ENCODE results near the gene TMC7.
"Not testable (repeated sequence)": the region's sequence is repeated elsewhere in the genome, so short reads cannot be mapped to it uniquely, and the experiment has no call there.

TMC7 gene

DNA sequence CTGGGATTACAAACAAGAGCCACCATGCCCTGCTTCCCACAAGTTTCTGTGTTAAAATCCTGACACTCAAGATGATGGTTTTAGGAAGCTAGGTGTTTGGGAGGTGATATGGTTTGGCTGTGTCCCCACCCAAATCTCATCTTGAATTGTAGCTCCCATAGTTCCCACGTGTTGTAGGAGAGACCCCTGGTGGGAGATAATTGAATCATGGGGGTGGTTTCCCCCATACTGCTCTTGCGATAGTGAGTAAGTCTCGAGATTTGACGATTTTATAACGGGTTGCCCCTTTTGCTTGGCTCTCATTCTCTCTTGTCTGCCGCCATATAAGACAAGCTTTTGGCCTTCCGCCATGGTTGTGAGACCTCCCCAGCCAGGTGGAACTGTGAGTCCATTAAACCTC lies 40.3 kb upstream of the TMC7 start:
- ChIA-PET POLR2A (ENCODE audit: low non-redundant PET) (no interaction called here), CTCF (interaction anchor here (0.6 kb wide), 1 partner anchor 24 kb away, joined by 4 read pairs; no protein-coding TSS in a partner anchor)

DNA sequence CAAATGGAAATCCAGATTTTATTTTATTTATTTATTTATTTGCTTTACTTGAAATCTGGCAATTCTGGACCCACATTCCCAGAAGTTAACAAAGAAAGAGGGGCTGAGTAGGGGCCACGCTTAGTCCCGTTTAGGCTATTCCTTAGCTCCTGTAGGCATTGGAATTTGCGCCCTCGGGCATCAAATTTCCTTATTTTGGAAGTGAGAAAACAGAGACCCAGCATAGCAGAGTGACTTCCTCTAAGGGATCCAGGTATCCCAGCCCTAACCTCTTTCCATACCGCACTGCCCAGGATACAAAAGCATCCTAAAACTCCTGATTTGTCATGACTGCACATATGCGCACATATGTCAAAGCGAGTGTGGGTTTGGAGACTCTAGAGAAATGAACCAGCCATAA lies 38.5 kb upstream of the TMC7 start:
- POLR2A ChIA-PET (ENCODE audit: low non-redundant PET) = no interaction called here
- CTCF ChIA-PET = no interaction called here
- H3K27ac ChIP-seq = no peak overlapping the region
- TF ChIP-seq, protein P1, sequence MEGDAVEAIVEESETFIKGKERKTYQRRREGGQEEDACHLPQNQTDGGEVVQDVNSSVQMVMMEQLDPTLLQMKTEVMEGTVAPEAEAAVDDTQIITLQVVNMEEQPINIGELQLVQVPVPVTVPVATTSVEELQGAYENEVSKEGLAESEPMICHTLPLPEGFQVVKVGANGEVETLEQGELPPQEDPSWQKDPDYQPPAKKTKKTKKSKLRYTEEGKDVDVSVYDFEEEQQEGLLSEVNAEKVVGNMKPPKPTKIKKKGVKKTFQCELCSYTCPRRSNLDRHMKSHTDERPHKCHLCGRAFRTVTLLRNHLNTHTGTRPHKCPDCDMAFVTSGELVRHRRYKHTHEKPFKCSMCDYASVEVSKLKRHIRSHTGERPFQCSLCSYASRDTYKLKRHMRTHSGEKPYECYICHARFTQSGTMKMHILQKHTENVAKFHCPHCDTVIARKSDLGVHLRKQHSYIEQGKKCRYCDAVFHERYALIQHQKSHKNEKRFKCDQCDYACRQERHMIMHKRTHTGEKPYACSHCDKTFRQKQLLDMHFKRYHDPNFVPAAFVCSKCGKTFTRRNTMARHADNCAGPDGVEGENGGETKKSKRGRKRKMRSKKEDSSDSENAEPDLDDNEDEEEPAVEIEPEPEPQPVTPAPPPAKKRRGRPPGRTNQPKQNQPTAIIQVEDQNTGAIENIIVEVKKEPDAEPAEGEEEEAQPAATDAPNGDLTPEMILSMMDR (conservative IDR thresholded peaks at IDR 0.05; ENCODE audit: low read depth) = no peak
- no peak for DNase-seq (ENCODE audit: low spot score)

More for the DNA sequence above, 40.3 kb upstream of the TMC7 start:
- DNase-seq (ENCODE audit: low spot score) = no peak
- no peak overlapping the region; the same call in 1 of the 2 replicates for H3K27ac ChIP-seq
- TF ChIP-seq, protein P1 (conservative IDR thresholded peaks at IDR 0.05; ENCODE audit: low read depth) = no peak

DNA sequence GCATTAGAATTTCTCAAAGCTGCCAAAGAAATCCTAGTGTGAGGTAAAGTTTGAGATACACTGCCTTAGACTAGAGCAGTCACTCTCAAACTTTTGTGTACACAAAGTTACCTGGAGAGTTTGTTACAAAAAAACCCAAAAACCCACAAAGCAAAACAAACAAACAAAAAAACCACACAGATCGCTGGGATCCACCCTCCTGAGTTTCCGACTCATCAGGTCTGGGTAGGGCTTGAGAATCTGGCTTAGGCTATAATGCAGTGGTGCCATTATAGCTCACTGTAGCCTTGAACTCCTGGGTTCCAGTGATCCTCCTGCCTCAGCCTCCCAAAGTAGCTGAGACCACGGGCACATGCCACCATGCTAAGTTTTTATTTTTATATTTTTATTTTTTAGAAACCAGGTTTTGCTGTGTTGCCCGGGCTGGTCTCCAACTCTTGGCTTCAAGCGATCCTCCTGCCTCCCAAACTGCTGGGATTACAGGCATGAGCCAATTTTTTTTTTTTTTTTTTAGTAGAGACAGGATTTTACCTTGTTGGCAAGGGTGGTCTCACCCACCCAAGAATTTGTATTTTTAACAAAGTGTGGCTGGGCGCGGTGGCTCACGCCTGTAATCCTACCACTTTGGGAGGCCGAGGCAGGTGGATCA lies 35.2 kb upstream of the TMC7 start:
- ChIA-PET CTCF (no interaction called here), POLR2A (ENCODE audit: low non-redundant PET) (interaction anchor here (0.5 kb wide), 1 partner anchor 14 kb away, joined by 3 read pairs; no protein-coding TSS in a partner anchor)
- H3K27ac ChIP-seq = no peak overlapping the region
- TF ChIP-seq, protein P1 (conservative IDR thresholded peaks at IDR 0.05; ENCODE audit: low read depth) = no peak
- no peak for DNase-seq (ENCODE audit: low spot score)

DNA sequence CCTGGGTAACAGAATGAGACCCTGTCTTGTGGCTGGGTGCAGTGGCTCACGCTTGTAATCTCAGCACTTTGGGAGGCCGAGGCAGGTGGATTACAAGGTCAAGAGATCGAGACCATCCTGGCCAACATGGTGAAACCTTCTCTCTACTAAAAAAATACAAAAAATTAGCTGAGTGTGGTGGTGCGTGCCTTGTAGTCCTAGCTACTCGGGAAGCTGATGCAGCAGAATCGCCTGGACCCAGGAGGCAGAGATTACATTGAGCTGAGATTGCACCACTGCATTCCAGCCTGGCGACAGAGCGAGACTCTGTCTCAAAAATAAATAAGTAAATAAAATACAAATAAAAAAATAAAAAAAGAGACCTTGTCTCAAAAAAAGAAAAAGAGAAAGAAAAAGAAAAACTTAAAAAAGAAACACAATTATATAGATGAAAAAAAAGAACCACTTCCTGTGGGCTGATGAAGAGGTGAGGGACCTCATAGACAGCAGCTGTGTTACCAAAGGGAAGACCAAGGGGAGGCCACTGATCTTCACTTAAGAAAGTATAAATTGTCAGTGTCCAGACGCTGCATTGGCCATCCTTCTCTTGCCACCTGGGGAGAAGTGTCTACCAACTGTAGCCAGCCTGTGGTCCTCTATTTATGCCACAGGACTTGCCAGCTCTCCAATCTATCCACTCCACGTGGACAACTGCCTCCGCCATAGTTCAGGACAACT lies 33.1 kb upstream of the TMC7 start:
- no peak for DNase-seq (ENCODE audit: low spot score)
- CTCF ChIA-PET = no interaction called here
- H3K27ac ChIP-seq = no peak overlapping the region
- POLR2A ChIA-PET (ENCODE audit: low non-redundant PET) = no interaction called here
- TF ChIP-seq, protein P1 (conservative IDR thresholded peaks at IDR 0.05; ENCODE audit: low read depth) = no peak

DNA sequence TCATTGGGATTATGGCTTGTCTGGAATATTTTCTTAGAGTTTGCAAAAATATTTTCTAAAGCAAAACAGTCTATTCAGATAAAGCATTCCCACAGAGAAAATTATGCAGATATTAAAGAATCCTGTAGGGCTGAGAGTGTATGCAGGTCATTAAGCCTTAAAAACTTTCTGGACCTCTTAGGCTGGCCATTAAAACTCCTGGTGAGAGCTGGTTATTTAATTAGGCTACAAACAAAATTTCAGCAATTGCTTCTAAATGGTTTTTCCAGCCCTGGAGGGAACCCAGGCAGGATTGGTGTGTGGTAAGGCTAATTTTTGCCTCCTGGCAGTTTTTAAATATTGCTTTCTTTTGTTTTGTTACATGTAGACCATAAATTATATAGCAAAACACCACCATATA lies 30.2 kb upstream of the TMC7 start:
- ChIA-PET CTCF (interaction anchor here (0.9 kb wide), 1 partner anchor 151 kb away, joined by 3 read pairs; no protein-coding TSS in a partner anchor), POLR2A (ENCODE audit: low non-redundant PET) (no interaction called here)
- DNase-seq (ENCODE audit: low spot score) = no peak
- no peak overlapping the region for H3K27ac ChIP-seq
- TF ChIP-seq, protein P1 (conservative IDR thresholded peaks at IDR 0.05; ENCODE audit: low read depth) = no peak

DNA sequence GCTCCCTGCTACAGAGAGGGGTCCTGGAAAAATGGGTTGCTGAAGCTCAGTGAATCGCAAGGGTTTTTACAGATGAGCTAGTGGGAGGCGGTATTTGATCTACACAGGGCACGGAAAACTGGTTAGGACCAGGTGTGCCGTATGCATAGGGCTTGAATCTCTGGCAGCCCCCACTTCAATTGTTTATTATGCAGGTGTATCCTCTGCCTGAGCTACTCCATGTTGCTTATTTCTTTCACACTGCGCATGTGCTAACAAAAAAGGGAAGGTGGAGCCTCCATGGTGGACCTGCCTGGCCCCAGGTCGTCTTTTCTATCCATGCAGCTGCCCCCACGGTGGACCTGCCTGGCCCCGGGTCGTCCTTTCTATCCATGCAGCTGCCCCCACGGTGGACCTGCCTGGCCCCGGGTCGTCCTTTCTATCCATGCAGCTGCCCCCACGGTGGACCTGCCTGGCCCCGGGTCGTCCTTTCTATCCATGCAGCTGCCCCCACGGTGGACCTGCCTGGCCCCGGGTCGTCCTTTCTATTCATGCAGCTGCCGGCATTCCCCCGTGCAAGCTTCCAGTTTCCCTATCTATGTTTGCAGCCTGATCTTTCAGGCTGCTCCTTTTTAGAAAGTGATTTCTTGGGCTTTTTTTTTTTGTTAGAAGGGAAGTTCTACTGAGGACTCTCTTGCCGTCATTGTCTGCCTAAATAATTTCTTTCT lies 27.7 kb upstream of the TMC7 start:
- POLR2A ChIA-PET (ENCODE audit: low non-redundant PET); H3K27ac ChIP-seq; DNase-seq (ENCODE audit: low spot score); CTCF ChIA-PET: not testable (repeated sequence)

DNA sequence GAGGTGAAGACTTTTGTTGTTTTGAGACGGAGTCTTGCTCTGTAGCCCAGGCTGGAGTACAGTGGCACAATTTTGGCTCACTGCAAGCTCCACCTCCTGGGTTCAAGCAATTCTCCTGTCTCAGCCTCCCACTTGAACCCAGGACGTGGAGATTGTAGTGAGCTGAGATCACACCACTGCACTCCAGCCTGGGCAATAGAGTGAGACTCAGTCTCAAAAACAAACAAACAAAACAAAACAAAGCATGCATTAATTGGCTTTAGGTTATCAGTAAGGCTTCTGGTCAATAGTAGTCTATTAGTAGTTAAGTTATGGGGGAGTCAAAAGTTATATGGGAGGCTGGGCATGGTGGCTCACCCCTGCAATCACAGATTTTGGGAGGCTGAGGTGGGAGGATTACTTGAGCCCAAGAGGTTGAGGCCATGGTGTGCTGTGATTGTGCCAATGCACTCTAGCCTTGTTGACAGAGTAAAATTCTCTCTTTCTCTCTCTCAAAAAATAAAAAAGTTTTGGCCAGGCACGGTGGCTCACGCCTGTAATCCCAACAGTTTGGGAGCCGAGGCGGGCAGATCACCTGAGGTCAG lies 27.0 kb upstream of the TMC7 start:
- POLR2A ChIA-PET (ENCODE audit: low non-redundant PET); DNase-seq (ENCODE audit: low spot score); H3K27ac ChIP-seq: not testable (repeated sequence)
- CTCF ChIA-PET = interaction anchor here (0.6 kb wide), 1 partner anchor 16 kb away, joined by 3 read pairs; no protein-coding TSS in a partner anchor
